Activated CD4-positive, alpha-beta T cell treated with anti-CD3 and anti-CD28 coated beads for 1 hour (primary cell): ENCODE data around the gene ASIC4.

ENCODE experiments used
- DNase-seq: peaks from one replicate; pipeline ENCODE4 v3.0.0-alpha.2; 2020

Gene ASIC4

DNA sequence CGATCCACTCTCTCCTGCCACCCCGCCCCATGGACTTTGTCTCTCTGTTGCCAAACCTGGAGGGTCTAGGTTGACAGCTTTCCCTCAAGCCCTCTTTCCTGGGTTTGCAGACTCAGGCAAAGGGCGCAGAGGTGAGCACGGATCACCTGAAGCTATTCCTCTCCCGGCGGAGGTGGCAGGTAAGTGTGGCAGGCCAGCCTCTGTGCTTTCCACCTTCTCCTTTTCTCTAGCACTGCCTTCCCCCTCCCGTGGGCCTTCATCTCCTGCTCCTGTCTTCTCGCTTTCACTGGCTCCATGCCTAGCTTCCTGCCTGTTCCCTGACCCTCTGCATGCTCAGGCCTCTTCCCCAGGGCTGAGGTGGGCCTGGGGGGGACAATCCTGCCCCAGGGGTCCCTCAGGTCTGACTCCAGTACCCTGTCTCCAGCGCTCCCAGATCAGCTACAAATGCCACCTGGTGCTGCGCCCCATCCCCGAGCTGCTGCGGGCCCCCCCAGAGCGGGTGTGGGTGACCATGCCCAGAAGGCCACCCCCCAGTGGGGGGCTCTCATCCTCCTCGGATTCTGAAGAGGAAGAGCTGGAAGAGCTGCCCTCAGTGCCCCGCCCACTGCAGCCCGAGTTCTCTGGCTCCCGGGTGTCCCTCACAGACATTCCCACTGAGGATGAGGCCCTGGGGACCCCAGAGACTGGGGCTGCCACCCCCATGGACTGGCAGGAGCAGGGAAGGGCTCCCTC, 31.4 kb upstream of the ASIC4 start:
- no peak for DNase-seq

GRCh38 chr2:219483451-219484342, 30.6 kb upstream of the ASIC4 start:
- DNase-seq = no peak

GRCh38 chr2:219484343-219485200, 29.7 kb upstream of the ASIC4 start:
- no peak for DNase-seq

DNA sequence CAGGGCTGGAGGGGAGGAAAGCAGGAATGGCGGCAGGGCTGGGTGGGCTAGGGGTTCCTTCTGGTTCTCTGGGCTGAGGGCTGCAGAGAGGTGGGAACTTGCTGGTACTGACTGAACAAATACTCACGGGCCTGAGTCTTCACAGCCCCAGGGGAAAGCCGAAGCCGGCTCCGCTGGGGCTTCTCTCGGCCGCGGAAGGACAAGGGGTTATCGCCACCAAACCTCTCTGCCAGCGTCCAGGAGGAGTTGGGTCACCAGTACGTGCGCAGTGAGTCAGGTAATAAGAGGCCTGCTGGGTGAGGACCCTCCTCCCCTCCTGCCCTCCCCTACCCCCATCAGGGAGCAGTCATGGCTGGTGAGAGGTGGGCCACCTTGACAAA, 29.1 kb upstream of the ASIC4 start:
- no peak for DNase-seq

DNA sequence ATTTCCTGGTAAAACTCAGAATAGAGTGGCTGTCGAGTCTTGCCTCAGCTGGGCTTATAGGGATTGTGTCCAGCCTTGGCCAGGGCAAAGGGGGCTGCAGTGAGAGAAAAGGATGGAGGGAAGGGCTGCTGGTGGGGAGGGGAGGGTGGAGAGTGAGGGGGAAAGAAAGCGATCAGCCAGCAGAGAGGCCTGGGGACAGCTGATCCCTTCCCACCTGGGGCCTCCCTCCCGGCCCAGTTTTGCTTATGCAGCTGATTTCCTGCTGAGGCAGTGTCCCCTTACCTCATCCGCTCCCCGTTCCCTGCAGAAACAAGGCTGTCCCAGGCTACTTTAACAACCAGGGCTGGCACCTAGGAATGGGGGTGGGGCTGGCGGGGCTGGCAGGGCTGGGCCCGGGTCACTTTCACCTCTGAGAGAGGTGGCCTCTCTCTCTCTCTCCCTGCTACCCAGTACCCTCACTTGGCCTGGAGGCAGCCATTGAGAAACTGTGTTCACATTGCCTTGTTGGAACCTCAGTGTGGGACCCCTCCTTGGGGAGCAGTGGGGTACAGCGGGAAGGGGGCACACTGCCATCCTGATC, 27.8 kb upstream of the ASIC4 start:
- no peak for DNase-seq

DNA sequence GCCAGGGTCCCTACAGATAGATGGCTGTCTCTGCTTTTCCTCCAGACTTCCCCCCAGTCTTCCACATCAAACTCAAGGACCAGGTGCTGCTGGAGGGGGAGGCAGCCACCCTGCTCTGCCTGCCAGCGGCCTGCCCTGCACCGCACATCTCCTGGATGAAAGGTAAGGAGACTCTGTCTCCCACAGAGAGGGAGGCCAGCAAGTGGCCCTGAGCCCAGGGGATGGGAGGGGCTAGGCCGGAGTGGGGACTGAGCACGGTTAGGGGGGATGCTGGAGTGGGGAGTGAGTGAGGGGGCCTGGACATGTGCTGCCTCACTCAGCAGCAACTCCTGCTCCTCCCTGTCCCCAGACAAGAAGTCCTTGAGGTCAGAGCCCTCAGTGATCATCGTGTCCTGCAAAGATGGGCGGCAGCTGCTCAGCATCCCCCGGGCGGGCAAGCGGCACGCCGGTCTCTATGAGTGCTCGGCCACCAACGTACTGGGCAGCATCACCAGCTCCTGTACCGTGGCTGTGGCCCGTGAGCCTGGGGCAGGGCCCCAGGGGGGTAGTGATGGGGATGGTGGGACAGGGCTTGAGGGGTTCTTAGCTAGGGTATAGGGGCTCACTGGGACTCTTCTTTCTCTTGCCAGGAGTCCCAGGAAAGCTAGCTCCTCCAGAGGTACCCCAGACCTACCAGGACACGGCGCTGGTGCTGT, 26.0 kb upstream of the ASIC4 start:
- DNase-seq = no peak

GRCh38 chr2:219488844-219489194, 25.5 kb upstream of the ASIC4 start:
- DNase-seq = no peak

- no peak for DNase-seq
Observed at GRCh38 chr2:219489315-219489714, 25.0 kb upstream of the ASIC4 start.

- no peak for DNase-seq
Observed at GRCh38 chr2:219490186-219490585, 24.1 kb upstream of the ASIC4 start.

- DNase-seq = no peak
Observed at GRCh38 chr2:219490600-219491130, 23.6 kb upstream of the ASIC4 start.

- no peak for DNase-seq
Observed at GRCh38 chr2:219491278-219491963, 22.9 kb upstream of the ASIC4 start.

DNA sequence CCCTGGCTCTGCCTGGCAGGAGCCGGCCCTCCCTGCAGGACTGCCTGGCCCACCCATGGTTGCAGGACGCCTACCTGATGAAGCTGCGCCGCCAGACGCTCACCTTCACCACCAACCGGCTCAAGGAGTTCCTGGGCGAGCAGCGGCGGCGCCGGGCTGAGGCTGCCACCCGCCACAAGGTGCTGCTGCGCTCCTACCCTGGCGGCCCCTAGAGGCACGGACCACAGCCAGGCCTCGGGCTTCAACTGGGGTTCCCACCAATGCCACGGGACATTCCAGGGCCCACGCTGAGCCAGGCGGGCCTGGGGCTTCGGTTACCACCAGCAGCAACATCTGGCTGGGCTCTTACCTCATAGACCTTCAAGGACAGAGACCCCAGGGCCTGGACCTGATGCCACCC, 21.7 kb upstream of the ASIC4 start:
- DNase-seq = no peak

GRCh38 chr2:219493086-219493485, 21.2 kb upstream of the ASIC4 start:
- DNase-seq = no peak

GRCh38 chr2:219494952-219495530, 19.2 kb upstream of the ASIC4 start:
- no peak for DNase-seq

GRCh38 chr2:219495531-219496122, 18.7 kb upstream of the ASIC4 start:
- peak; percentile 22 for DNase-seq

DNA sequence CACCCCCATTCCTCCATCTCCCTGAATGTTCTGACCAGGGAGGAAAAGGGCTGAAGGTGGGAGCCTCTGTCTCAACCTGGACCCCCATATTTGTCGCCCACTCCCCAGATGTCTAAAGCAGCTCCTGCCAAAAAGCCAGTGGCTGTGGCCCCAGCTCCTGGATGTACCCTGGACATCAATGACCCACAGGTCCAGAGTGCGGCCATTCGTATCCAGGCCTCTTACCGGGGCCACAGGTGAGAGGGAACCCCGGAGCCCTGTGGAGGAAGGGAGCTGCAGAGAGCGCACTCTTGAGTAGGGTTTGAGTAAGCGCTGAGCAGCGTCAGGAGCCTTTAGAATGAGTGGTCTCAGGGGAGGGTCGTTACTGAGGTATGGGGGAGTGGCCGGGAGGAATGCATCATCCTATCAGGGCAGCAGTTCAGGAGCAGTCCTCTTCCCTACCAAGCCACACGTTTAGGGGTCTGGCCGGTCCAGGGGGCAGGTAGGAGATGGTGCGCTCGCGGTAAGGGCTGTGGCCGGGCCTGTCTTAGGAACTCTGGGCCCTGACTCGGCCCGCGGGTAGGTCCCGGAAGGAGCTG, 17.9 kb upstream of the ASIC4 start:
- no peak for DNase-seq

- DNase-seq = no peak
Observed at GRCh38 chr2:219496825-219497494, 17.3 kb upstream of the ASIC4 start.

DNA sequence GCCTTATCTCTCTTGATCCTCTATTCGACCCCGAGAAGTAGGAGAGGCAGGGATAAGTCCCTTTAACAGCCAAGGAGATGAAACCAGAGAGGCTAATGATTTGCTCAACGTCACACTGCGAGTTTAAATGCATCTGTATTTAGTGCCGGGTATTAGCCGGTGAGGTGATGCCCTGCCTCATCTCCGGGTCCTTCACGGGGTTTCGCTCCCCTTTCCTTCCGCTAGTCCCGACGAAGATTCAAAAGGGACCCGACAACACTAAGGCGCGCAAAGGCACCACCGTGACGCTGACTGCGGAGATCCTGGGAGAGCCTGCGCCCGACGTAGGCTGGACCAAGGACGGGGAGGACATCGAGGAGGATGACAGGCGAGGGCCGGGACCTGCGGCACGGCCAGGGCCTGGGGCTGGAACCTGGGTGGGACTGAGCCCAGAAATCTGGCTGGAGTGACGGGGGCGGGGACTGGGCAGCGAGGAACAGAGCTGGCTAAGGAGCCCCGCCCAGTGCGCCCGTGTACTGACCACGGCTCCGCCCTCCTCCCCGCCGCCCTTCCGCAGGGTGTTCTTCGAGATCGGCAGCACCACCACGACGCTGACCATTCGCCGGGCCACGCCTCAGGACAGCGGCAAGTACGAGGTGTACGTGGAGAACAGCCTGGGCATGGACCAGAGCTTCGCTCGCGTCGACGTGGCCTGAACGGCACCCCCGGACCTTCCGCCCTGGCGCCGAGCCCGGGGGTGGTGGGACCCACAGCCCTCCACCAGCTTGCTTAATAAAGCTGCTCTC, 16.6 kb upstream of the ASIC4 start:
- DNase-seq = no peak
